Tibial artery (tissue), 4 donors: ENCODE measurements around the gene CNTROB.
"Not testable (repeated sequence)": the region's sequence is repeated elsewhere in the genome, so short reads cannot be mapped to it uniquely, and the experiment has no call there.

Source experiments
- DNase-seq, 2 donors: peaks; one replicate each; pipeline ENCODE4 v3.0.0-alpha.2; 2019
- H3K27ac ChIP-seq, 2 donors: fragments of 200-600 bp; sonication (generic) in 1 of 2; 1 replicate in 1 of 2; 2 replicates in 1 of 2; pipeline ENCODE4 v1.5.1; 2018 to 2019; ENCODE audit warnings: mild to moderate bottlenecking in 1 of 2
- H3K27me3 ChIP-seq, 2 donors: fragments of 200-600 bp; sonication (generic) in 1 of 2; one replicate each; pipeline versions ENCODE4 v1.5.1 to v1.6.0; 2016 to 2019
- H3K36me3 ChIP-seq, 3 donors: fragments of 200-600 bp; sonication (generic) in 2 of 3; one replicate each; pipeline ENCODE4 v1.5.1; 2016 to 2019; ENCODE audit warnings: mild to moderate bottlenecking in 2 of 3
- H3K4me1 ChIP-seq, 4 donors: fragments of 200-600 bp; sonication (generic) in 2 of 4; 1 replicate in 3 of 4; 2 replicates in 1 of 4; pipeline ENCODE4 v1.5.1; 2016 to 2019
- H3K4me3 ChIP-seq, 2 donors: fragments of 200-600 bp; sonication (generic) in 1 of 2; 1 replicate in 1 of 2; 2 replicates in 1 of 2; pipeline ENCODE4 v1.5.1; 2018 to 2019; ENCODE audit warnings: mild to moderate bottlenecking in 2 of 2
- H3K9me3 ChIP-seq, 3 donors: fragments of 200-600 bp; sonication (generic) in 1 of 3; one replicate each; pipeline ENCODE4 v1.5.1; 2016 to 2019
- CTCF ChIP-seq, 2 experiments: fragments of 200-600 bp in 1 of 2; fragments of 450-650 bp in 1 of 2; IDR thresholded peaks; one replicate each; pipeline ENCODE4 v1.5.1; 2017 to 2019; ENCODE audit warnings: antibody characterized with exemption in 2 of 2, mild to moderate bottlenecking in 1 of 2, moderate library complexity in 1 of 2
- intact Hi-C: fragments of 100-400 bp; cut with DNase I; formaldehyde crosslinking; loops from one replicate; pipeline ENCODE4 v1.15.0; 2023; ENCODE audit warnings: low total_unique reads

Gene CNTROB

GRCh38 chr17:7947651-7948050, 15.6 kb downstream of the CNTROB start:
- peaks cover 53 to 75% (median 64%) of the 10 kb centered on the region in 3 donors for H3K36me3 ChIP-seq

GRCh38 chr17:7950578-7950977, 18.6 kb downstream of the CNTROB start:
- peaks cover 0 to 3% of the 10 kb centered on the region in 2 donors for H3K27me3 ChIP-seq
- no peak overlapping the region for H3K4me3 ChIP-seq
- intact Hi-C loops: no loop called here
- no peaks in the 10 kb centered on the region for H3K9me3 ChIP-seq
- TF ChIP-seq CTCF (IDR thresholded peaks at IDR 0.05): no peak
- DNase-seq: no peak
- no peaks in the 10 kb centered on the region for H3K4me1 ChIP-seq
- peaks cover 27 to 49% (median 39%) of the 10 kb centered on the region in 3 donors for H3K36me3 ChIP-seq
- no peak overlapping the region for H3K27ac ChIP-seq

More at GRCh38 chr17:7947651-7948050, 15.6 kb downstream of the CNTROB start:
- H3K4me1 ChIP-seq: no peaks in the 10 kb centered on the region
- intact Hi-C loops: no loop called here
- DNase-seq: no peak
- no peak for TF ChIP-seq CTCF (IDR thresholded peaks at IDR 0.05)
- no peaks in the 10 kb centered on the region for H3K9me3 ChIP-seq
- no peak overlapping the region for H3K4me3 ChIP-seq
- no peak overlapping the region for H3K27ac ChIP-seq
- no peaks in the 10 kb centered on the region for H3K27me3 ChIP-seq

- H3K9me3 ChIP-seq: no peaks in the 10 kb centered on the region
- H3K27ac ChIP-seq: no peak overlapping the region
- H3K4me1 ChIP-seq: no peaks in the 10 kb centered on the region
- peaks cover 0 to 3% of the 10 kb centered on the region in 2 donors for H3K27me3 ChIP-seq
- no peak for DNase-seq
- no peak overlapping the region for H3K4me3 ChIP-seq
- intact Hi-C loops: no loop called here
- no peak for TF ChIP-seq CTCF (IDR thresholded peaks at IDR 0.05)
- peaks cover 20 to 42% (median 32%) of the 10 kb centered on the region in 3 donors for H3K36me3 ChIP-seq
Observed at GRCh38 chr17:7951143-7951792, 19.3 kb downstream of the CNTROB start.

GRCh38 chr17:7953266-7953665, 21.3 kb downstream of the CNTROB start:
- H3K4me1 ChIP-seq, H3K4me3 ChIP-seq, H3K27ac ChIP-seq, intact Hi-C loops, H3K9me3 ChIP-seq, DNase-seq, H3K27me3 ChIP-seq: not testable (repeated sequence)
- H3K36me3 ChIP-seq: peaks cover 4 to 22% (median 13%) of the 10 kb centered on the region in 3 donors

- H3K4me1 ChIP-seq: no peaks in the 10 kb centered on the region
- H3K36me3 ChIP-seq: peaks cover 0 to 2% (median 0%) of the 10 kb centered on the region in 3 donors
- H3K9me3 ChIP-seq: no peaks in the 10 kb centered on the region
- peaks cover 0 to 17% of the 10 kb centered on the region in 2 donors for H3K27me3 ChIP-seq
- DNase-seq: no peak
- TF ChIP-seq CTCF (IDR thresholded peaks at IDR 0.05): no peak
- H3K4me3 ChIP-seq: no peak overlapping the region
- intact Hi-C loops: no loop called here
- no peak overlapping the region for H3K27ac ChIP-seq
Observed at GRCh38 chr17:7955414-7956227, 23.6 kb downstream of the CNTROB start.
